IPS DF 6.9 (cell line): ENCODE results near the gene ADCY3.

Experiments used
- DNase-seq: peaks from one replicate; pipeline ENCODE4 v3.0.0-alpha.2; 2013; ENCODE audit warnings: low read depth, low spot score
- H3K27ac ChIP-seq: one replicate; pipeline ENCODE4 v1.5.1; 2013; ENCODE audit warnings: low read length, control low read depth
- H3K27me3 ChIP-seq: 2 replicates; pipeline ENCODE4 v1.6.1; 2013; ENCODE audit warnings: mild to moderate bottlenecking, low read length; ENCODE audit not compliant: control insufficient read depth, insufficient read depth
- H3K36me3 ChIP-seq: 2 replicates; pipeline ENCODE4 v1.6.1; 2013; ENCODE audit warnings: low read length; ENCODE audit not compliant: control insufficient read depth, insufficient read depth
- H3K4me1 ChIP-seq: 2 replicates; pipeline ENCODE4 v1.6.1; 2013; ENCODE audit warnings: low read length; ENCODE audit not compliant: control insufficient read depth, insufficient read depth
- H3K4me3 ChIP-seq: 2 replicates; pipeline ENCODE4 v1.5.1; 2013; ENCODE audit warnings: mild to moderate bottlenecking, low read length
- H3K9me3 ChIP-seq: 2 replicates; pipeline ENCODE4 v1.6.1; 2013; ENCODE audit warnings: low read length, inconsistent platforms; ENCODE audit not compliant: control insufficient read depth, insufficient read depth
- WGBS: extraction: QIAGEN DNeasy Blood & Tissue Kit; methylation state at CpG from one replicate; pipeline ENCODE4 v1.1.7; 2013; ENCODE audit warnings: mixed read lengths, missing lambda C conversion rate; ENCODE audit not compliant: insufficient read length, insufficient coverage; 5-methylcytosine and 5-hydroxymethylcytosine counted together

The ADCY3 gene

GRCh38 chr2:24881158-24881557, 38.9 kb downstream of the ADCY3 start:
- H3K27ac ChIP-seq: no peak overlapping the region
- H3K9me3 ChIP-seq: no peaks in the 10 kb centered on the region
- WGBS: no CpG with 5 or more reads among the region's 6 CpGs
- peaks cover 1% of the 10 kb centered on the region; the same call in 1 of the 2 replicates for H3K4me1 ChIP-seq
- no peaks in the 10 kb centered on the region for H3K27me3 ChIP-seq
- no peak overlapping the region for H3K4me3 ChIP-seq
- H3K36me3 ChIP-seq: no peaks in the 10 kb centered on the region
- DNase-seq: no peak

DNA sequence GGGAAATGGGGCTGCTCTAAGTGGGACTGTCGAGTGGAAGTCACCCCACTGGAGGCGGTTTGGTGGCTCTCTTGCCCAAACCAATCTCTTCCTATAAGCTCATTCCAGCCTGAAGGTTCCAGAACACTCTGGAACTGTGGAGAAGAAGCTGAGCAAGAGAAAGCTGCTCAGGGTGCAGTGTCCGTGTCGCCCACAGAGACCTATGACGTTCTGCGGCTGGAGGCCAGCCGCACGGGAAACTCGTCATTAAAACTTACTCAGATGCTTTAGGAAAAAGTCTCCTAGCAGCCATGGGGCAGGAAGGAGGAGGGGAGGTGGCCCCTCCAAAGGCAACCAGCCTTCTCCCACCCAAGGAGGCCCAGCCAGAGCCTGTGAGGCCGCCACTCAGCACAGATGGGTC, 41.7 kb downstream of the ADCY3 start:
- Histone ChIP-seq H3K4me1 (peaks cover 1% of the 10 kb centered on the region; the same call in 1 of the 2 replicates), H3K27ac (no peak overlapping the region), H3K36me3 (no peaks in the 10 kb centered on the region), H3K27me3 (no peaks in the 10 kb centered on the region), H3K4me3 (no peak overlapping the region), H3K9me3 (no peaks in the 10 kb centered on the region)
- no CpG with 5 or more reads among the region's 10 CpGs for WGBS
- DNase-seq: no peak

GRCh38 chr2:24877646-24878045, 42.4 kb downstream of the ADCY3 start:
- WGBS: no CpG with 5 or more reads among the region's 9 CpGs
- peaks cover 1% of the 10 kb centered on the region; the same call in 1 of the 2 replicates for H3K4me1 ChIP-seq
- H3K9me3 ChIP-seq: no peaks in the 10 kb centered on the region
- no peak for DNase-seq
- no peak overlapping the region for H3K4me3 ChIP-seq
- no peaks in the 10 kb centered on the region for H3K36me3 ChIP-seq
- H3K27me3 ChIP-seq: no peaks in the 10 kb centered on the region
- H3K27ac ChIP-seq: no peak overlapping the region

- DNase-seq: no peak
- H3K4me3 ChIP-seq: no peak overlapping the region
- H3K36me3 ChIP-seq: no peaks in the 10 kb centered on the region
- no CpG with 5 or more reads among the region's 6 CpGs for WGBS
- H3K9me3 ChIP-seq: no peaks in the 10 kb centered on the region
- no peak overlapping the region for H3K27ac ChIP-seq
- H3K4me1 ChIP-seq: peaks cover 4% of the 10 kb centered on the region; the same call in 1 of the 2 replicates
- H3K27me3 ChIP-seq: no peaks in the 10 kb centered on the region
These were observed 43.0 kb downstream of the ADCY3 start for GRCh38 chr2:24877067-24877466.

GRCh38 chr2:24875901-24876300, 44.1 kb downstream of the ADCY3 start:
- H3K27me3 ChIP-seq: no peaks in the 10 kb centered on the region
- H3K27ac ChIP-seq: no peak overlapping the region
- H3K4me1 ChIP-seq: peaks cover 5% of the 10 kb centered on the region; the same call in 1 of the 2 replicates
- no peak for DNase-seq
- H3K9me3 ChIP-seq: no peaks in the 10 kb centered on the region
- H3K36me3 ChIP-seq: no peaks in the 10 kb centered on the region
- no CpG with 5 or more reads among the region's 2 CpGs for WGBS
- H3K4me3 ChIP-seq: no peak overlapping the region

DNA sequence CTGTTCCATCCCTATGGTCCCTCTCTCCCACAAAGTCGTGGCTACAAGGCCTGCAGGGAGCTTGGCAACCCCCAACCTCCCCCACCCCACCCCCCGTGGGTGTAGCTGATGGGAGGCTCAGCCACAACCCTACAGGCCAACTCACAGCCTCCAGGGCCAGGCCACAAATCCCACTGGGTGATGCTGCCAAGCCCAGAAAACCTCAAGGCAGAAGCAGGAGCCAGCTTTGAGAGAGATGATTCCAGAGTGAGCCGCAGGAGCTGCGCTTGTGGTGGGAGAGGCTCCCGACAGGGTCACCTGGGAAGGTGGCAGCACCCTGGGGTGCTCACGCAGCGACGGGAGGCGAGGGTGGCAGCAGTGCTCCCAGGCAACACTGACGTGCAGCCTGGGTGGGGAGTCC, 44.8 kb downstream of the ADCY3 start:
- H3K9me3 ChIP-seq: no peaks in the 10 kb centered on the region
- peaks cover 5% of the 10 kb centered on the region; the same call in 1 of the 2 replicates for H3K4me1 ChIP-seq
- H3K36me3 ChIP-seq: no peaks in the 10 kb centered on the region
- no peak overlapping the region for H3K4me3 ChIP-seq
- H3K27ac ChIP-seq: no peak overlapping the region
- no peaks in the 10 kb centered on the region for H3K27me3 ChIP-seq
- no peak for DNase-seq
- no CpG with 5 or more reads among the region's 10 CpGs for WGBS

GRCh38 chr2:24874035-24874434, 46.0 kb downstream of the ADCY3 start:
- Histone ChIP-seq H3K4me3 (no peak overlapping the region), H3K27me3 (no peaks in the 10 kb centered on the region), H3K4me1 (peaks cover 5% of the 10 kb centered on the region; the same call in 1 of the 2 replicates), H3K9me3 (no peaks in the 10 kb centered on the region), H3K36me3 (no peaks in the 10 kb centered on the region), H3K27ac (no peak overlapping the region)
- DNase-seq: no peak
- WGBS: no CpG with 5 or more reads among the region's 9 CpGs

GRCh38 chr2:24873619-24874018, 46.4 kb downstream of the ADCY3 start:
- H3K27me3 ChIP-seq: no peaks in the 10 kb centered on the region
- H3K4me3 ChIP-seq: no peak overlapping the region; the same call in 1 of the 2 replicates
- no peak overlapping the region for H3K27ac ChIP-seq
- no peak for DNase-seq
- no peaks in the 10 kb centered on the region for H3K36me3 ChIP-seq
- H3K9me3 ChIP-seq: no peaks in the 10 kb centered on the region
- peaks cover 5% of the 10 kb centered on the region; the same call in 1 of the 2 replicates for H3K4me1 ChIP-seq
- no CpG with 5 or more reads among the region's 8 CpGs for WGBS

DNA sequence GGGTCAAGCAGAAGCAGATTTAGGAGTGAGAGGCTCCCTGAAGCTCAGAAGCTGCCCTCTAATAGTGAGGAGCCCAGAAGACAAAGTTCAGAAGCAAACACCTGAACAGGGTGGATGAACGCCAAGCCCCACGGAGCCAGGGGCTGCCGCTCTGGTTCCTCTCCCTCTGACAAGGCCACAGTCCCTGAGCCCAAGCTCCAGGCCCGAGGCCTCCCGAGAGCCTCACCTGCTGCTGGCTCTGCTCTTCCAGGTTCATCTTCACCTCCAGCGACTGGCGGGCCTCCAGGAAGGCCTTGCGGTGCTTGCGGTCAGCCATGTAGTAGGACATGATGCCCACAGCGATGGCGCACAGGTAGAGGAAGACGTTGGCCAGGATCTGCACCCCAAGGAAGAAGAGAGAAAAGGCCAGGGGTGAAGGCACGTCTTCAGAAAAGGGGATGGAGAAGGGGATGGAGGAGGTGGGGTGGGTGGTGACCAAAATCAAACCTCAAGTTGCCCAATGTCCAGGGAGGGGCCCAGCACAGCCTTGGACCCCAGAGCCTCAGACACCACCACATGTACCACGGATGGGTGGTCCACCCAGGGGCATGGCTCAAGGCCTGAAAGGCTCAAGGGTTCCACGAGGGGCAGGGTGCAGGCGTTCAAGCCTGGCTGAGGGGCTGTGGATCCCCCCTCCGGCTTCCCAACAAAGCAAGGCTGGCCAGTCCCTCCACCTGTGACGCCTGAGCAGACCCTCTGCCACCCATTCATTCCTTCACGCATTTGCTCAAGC, 47.5 kb downstream of the ADCY3 start:
- WGBS: no CpG with 5 or more reads among the region's 19 CpGs

GRCh38 chr2:24871852-24872333, 48.1 kb downstream of the ADCY3 start:
- Histone ChIP-seq H3K9me3 (no peaks in the 10 kb centered on the region), H3K4me3 (no peak overlapping the region), H3K4me1 (peaks cover 4% of the 10 kb centered on the region; the same call in 1 of the 2 replicates), H3K27ac (no peak overlapping the region), H3K27me3 (no peaks in the 10 kb centered on the region), H3K36me3 (no peaks in the 10 kb centered on the region)
- no peak for DNase-seq
- no CpG with 5 or more reads among the region's 12 CpGs for WGBS

More for the DNA sequence above, 47.5 kb downstream of the ADCY3 start:
- Histone ChIP-seq H3K27me3 (no peaks in the 10 kb centered on the region), H3K36me3 (no peaks in the 10 kb centered on the region), H3K4me3 (no peak overlapping the region), H3K4me1 (peaks cover 4% of the 10 kb centered on the region; the same call in 1 of the 2 replicates), H3K9me3 (no peaks in the 10 kb centered on the region), H3K27ac (no peak overlapping the region)
- no peak for DNase-seq
